HepG2 (cell line): Measurements from ENCODE around the gene CLMP. TPM values are rescaled to one million over a fixed set of nuclear protein-coding genes. Genes with fewer than 3 reads are reported as not detected.
A peak's percentile ranks its signal among the peaks of the same experiment; 100 is the strongest.

ENCODE experiments used
- ATAC-seq: fragments of 200-7000 bp; cut with Tn5 transposase; 3 replicates; pipeline ENCODE4 v1.9.1; 2020; ENCODE audit warnings: mild to moderate bottlenecking, moderate library complexity
- BruUV-seq: library from RNA; stranded (reverse); fragments of 400-500 nt; replicated peaks from 2 replicates; lab custom pipeline; 2021; lab: Mats Ljungman, UMichigan
- CTCF ChIA-PET: fragments of 300-600 bp; formaldehyde crosslinking; extraction: SDS; loops from one replicate; lab custom pipeline; 2021; ENCODE audit warnings: low total read pairs, inconsistent platforms, low intra/inter-chr PET ratio; lab: Yijun Ruan, JAX
- POLR2A ChIA-PET: fragments of 350-600 bp; sonication (Branson Sonifier 250); formaldehyde crosslinking; loops from one replicate; lab custom pipeline; 2020; ENCODE audit warnings: antibody characterized with exemption, inconsistent platforms; lab: Yijun Ruan, JAX
- DNase-seq: peaks from one replicate; pipeline ENCODE4 v3.0.0-alpha.2; 2015; ENCODE audit warnings: low spot score
- FAIRE-seq: peaks from 3 replicates; lab custom pipeline; 2011; peaks lifted over from hg19 to GRCh38; lab: Jason Lieb, UNC
- H2AFZ ChIP-seq: one replicate; pipeline ENCODE4 v1.6.1; 2011; ENCODE audit warnings: low read length, inconsistent platforms
- H3K27ac ChIP-seq: fragments of 300-600 bp; 3 replicates; pipeline ENCODE4 v1.8.0; 2011; ENCODE audit warnings: mixed run types, mild to moderate bottlenecking, mixed read lengths, low read length, inconsistent platforms; ENCODE audit not compliant: insufficient read depth; ENCODE audit errors: extremely low read length
- H3K27me3 ChIP-seq, 2 experiments: fragments of 200-600 bp in 1 of 2; 2 replicates in 1 of 2; 3 replicates in 1 of 2; pipeline versions ENCODE4 v1.6.0 to v1.8.0; 2011; ENCODE audit warnings: low read length in 2 of 2, mild to moderate bottlenecking in 2 of 2, moderate library complexity in 2 of 2, inconsistent platforms in 1 of 2; ENCODE audit not compliant: insufficient read depth in 2 of 2, control insufficient read depth in 1 of 2
- H3K36me3 ChIP-seq, 2 experiments: fragments of 200-600 bp in 1 of 2; replicated peaks in 1 of 2; 2 replicates in 1 of 2; 3 replicates in 1 of 2; pipeline versions ENCODE4 v1.5.1 to v1.8.0; 2011; ENCODE audit warnings: low read length in 2 of 2, inconsistent platforms in 1 of 2; ENCODE audit not compliant: insufficient read depth in 2 of 2, control insufficient read depth in 1 of 2
- H3K4me1 ChIP-seq: 2 replicates; pipeline ENCODE4 v1.5.1; 2012; ENCODE audit warnings: low read length, inconsistent platforms; ENCODE audit not compliant: insufficient read depth
- H3K4me2 ChIP-seq: 2 replicates; pipeline ENCODE4 v1.6.0; 2011; ENCODE audit warnings: low read depth, low read length, inconsistent platforms
- H3K4me3 ChIP-seq, 3 experiments: fragments of 200-600 bp in 1 of 3; sonication (generic), shearing (Covaris generic) in 1 of 3; replicated peaks in 1 of 3; 2 replicates each; pipeline ENCODE4 v1.5.1; 2011 to 2016; ENCODE audit warnings: low read length in 3 of 3, inconsistent platforms in 2 of 3, low read depth in 2 of 3, mild to moderate bottlenecking in 2 of 3, control low read depth in 1 of 3, mixed read lengths in 1 of 3; ENCODE audit not compliant: insufficient read depth in 1 of 3
- H3K79me2 ChIP-seq: one replicate; pipeline ENCODE4 v1.6.1; 2011; ENCODE audit warnings: low read length, inconsistent platforms; ENCODE audit not compliant: insufficient read depth
- H3K9ac ChIP-seq: 2 replicates; pipeline ENCODE4 v1.6.0; 2011; ENCODE audit warnings: mild to moderate bottlenecking, low read depth, low read length, inconsistent platforms; ENCODE audit not compliant: insufficient read depth
- H3K9me3 ChIP-seq: 2 replicates; pipeline ENCODE4 v1.5.1; 2012; ENCODE audit warnings: mild to moderate bottlenecking, low read length
- H4K20me1 ChIP-seq: 2 replicates; pipeline ENCODE4 v1.6.0; 2011; ENCODE audit warnings: inconsistent platforms, mild to moderate bottlenecking, low read length, moderate library complexity; ENCODE audit not compliant: insufficient read depth
- CBX2 ChIP-seq, 2 experiments: fragments of 200-600 bp in 1 of 2; sonication (generic); formaldehyde crosslinking in 1 of 2; IDR thresholded peaks; 2 replicates each; pipeline versions ENCODE4 v1.7.0 to v1.8.1; 2018 to 2022; ENCODE audit warnings: low read depth in 2 of 2, low read length in 1 of 2, mild to moderate bottlenecking in 1 of 2, missing genetic modification reagents in 1 of 2
- HES4 ChIP-seq: sonication (generic); formaldehyde crosslinking; IDR thresholded peaks from 2 replicates; pipeline ENCODE4 v1.9.0; 2021; ENCODE audit warnings: mild to moderate bottlenecking, missing genetic modification reagents, borderline replicate concordance
- HNRNPUL1 ChIP-seq: fragments of 200-400 bp; formaldehyde crosslinking; IDR thresholded peaks from 2 replicates; pipeline ENCODE4 v1.6.1; 2017; ENCODE audit warnings: low read depth, mild to moderate bottlenecking, low read length, moderate library complexity
- KLF15 ChIP-seq: sonication (generic); formaldehyde crosslinking; IDR thresholded peaks from 2 replicates; pipeline ENCODE4 v1.8.1; 2023; ENCODE audit warnings: borderline replicate concordance, mild to moderate bottlenecking, inconsistent platforms, missing genetic modification reagents, mixed read lengths
- KLF16 ChIP-seq, 2 experiments: sonication (generic) in 1 of 2; formaldehyde crosslinking in 1 of 2; IDR thresholded peaks; 2 replicates each; pipeline versions ENCODE4 v1.6.1 to v1.8.0; 2016 to 2023; ENCODE audit warnings: missing genetic modification reagents in 2 of 2, missing compliant biosample characterization in 1 of 2
- MLLT10 ChIP-seq: sonication (generic); formaldehyde crosslinking; IDR thresholded peaks from 2 replicates; pipeline ENCODE4 v1.4.0; 2020; ENCODE audit warnings: missing genetic modification reagents
- NFIB ChIP-seq: sonication (generic); formaldehyde crosslinking; IDR thresholded peaks from 2 replicates; pipeline ENCODE4 v1.9.0; 2021; ENCODE audit warnings: missing genetic modification reagents, mild to moderate bottlenecking, borderline replicate concordance
- NR2F1 ChIP-seq, 2 experiments: fragments of 450-650 bp in 1 of 2; formaldehyde crosslinking in 1 of 2; IDR thresholded peaks; 2 replicates each; pipeline versions ENCODE4 v1.5.0 to v1.6.1; 2016 to 2020; ENCODE audit warnings: mild to moderate bottlenecking in 1 of 2, missing compliant biosample characterization in 1 of 2, missing genetic modification reagents in 1 of 2, moderate library complexity in 1 of 2
- SMAD9 ChIP-seq: sonication (generic); formaldehyde crosslinking; IDR thresholded peaks from 2 replicates; pipeline ENCODE4 v1.5.1; 2020; ENCODE audit warnings: mild to moderate bottlenecking, missing genetic modification reagents
- SRSF4 ChIP-seq: fragments of 200-400 bp; formaldehyde crosslinking; IDR thresholded peaks from one replicate; pipeline ENCODE4 v1.6.1; 2018; ENCODE audit warnings: mild to moderate bottlenecking, low read depth, low read length, moderate library complexity; ENCODE audit not compliant: poor library complexity, severe bottlenecking
- ZNF10 ChIP-seq: sonication (generic); formaldehyde crosslinking; IDR thresholded peaks from 2 replicates; pipeline ENCODE4 v1.4.0; 2020; ENCODE audit warnings: mild to moderate bottlenecking, low read depth, missing genetic modification reagents, borderline replicate concordance
- ZNF563 ChIP-seq: sonication (generic); formaldehyde crosslinking; IDR thresholded peaks from 2 replicates; pipeline ENCODE4 v1.8.0; 2022; ENCODE audit warnings: mild to moderate bottlenecking, moderate library complexity, missing genetic modification reagents
- ZNF629 ChIP-seq: sonication (generic); formaldehyde crosslinking; conservative IDR thresholded peaks from 2 replicates; pipeline ENCODE4 v1.5.0; 2020; ENCODE audit warnings: missing genetic modification reagents
- ZNF816 ChIP-seq: sonication (generic); formaldehyde crosslinking; IDR thresholded peaks from 2 replicates; pipeline ENCODE4 v1.8.0; 2022; ENCODE audit warnings: missing genetic modification reagents, mild to moderate bottlenecking, borderline replicate concordance
- ZSCAN31 ChIP-seq: sonication (generic); formaldehyde crosslinking; IDR thresholded peaks from 2 replicates; pipeline ENCODE4 v1.5.0; 2020; ENCODE audit warnings: low read depth, mild to moderate bottlenecking, missing genetic modification reagents
- WGBS: methylation state at CpG from one replicate; pipeline ENCODE4 v1.1.6; 2017; ENCODE audit warnings: low lambda C conversion rate; 5-methylcytosine and 5-hydroxymethylcytosine counted together
- in situ Hi-C: cut with HindIII; loops from 2 replicates; pipeline ENCODE4 v1.10.0; 2017; ENCODE audit warnings: low pct_unique_long_range_greater_than_20kb; ENCODE audit not compliant: extremely low pct_ligation_motif_present
- intact Hi-C: fragments of 100-400 bp; cut with micrococcal nuclease; formaldehyde crosslinking; loops from one replicate; pipeline ENCODE4 v1.10.0; 2022; ENCODE audit not compliant: unreplicated experiment
- polyA plus RNA-seq, 8 experiments: library from polyadenylated mRNA; depleted of rRNA in 3 of 8; stranded (reverse) in 7 of 8; unstranded in 1 of 8; fragments of >200 nt; fragmentation: Illumina TruSeq in 4 of 8; extraction: Trizol in 4 of 8; gene quantifications; 2 replicates each; pipeline versions ENCODE4 v1.2.1 to v1.2.3, GENCODE V29; 2011 to 2016; ENCODE audit warnings: low read depth in 4 of 8, missing spikeins in 1 of 8, mixed read lengths in 1 of 8; ENCODE audit not compliant: insufficient read depth in 1 of 8
- total RNA-seq, 5 experiments: library from RNA; depleted of rRNA; stranded (reverse); fragments of >200 nt; fragmentation: Illumina TruSeq; extraction: Trizol; gene quantifications; 2 replicates each; pipeline ENCODE4 v1.2.3, GENCODE V29; 2016; ENCODE audit warnings: low read depth in 1 of 5
- TF ChIP-seq, protein P1 (sequence below): sonication (generic); formaldehyde crosslinking; IDR thresholded peaks from 2 replicates; pipeline ENCODE4 v1.4.0; 2020; ENCODE audit warnings: missing genetic modification reagents
- TF ChIP-seq, protein P2 (sequence below): sonication (generic); formaldehyde crosslinking; IDR thresholded peaks from 2 replicates; pipeline ENCODE4 v1.5.1; 2020; ENCODE audit warnings: missing genetic modification reagents, mild to moderate bottlenecking, borderline replicate concordance

Gene CLMP
- total and polyA plus RNA-seq, 2 of the 13 experiments (the other 11 are each of a cell fraction or from before 2014, with no cell fraction given) = not detected

DNA sequence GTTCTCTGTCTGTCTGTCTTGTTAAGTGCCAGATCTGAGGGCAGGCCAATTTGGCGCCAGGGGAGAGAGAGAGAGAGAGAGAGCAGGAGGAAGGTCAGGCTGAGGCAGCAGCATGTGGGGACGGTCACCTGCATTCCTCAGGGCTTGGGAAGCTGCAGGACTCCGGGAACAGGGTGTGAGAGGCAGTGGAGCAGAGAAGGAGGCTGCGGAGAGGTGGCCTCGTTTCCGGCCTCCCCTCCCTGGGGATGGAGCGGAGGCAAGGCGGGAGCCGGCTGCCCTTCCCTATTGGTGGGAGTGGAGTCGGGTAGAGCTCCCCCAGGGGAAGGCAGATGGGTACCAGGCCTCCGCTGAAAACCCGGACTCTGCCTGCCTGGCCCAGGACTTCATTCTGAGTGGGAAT, 9.7 kb downstream of the CLMP start:
- in situ Hi-C loops = no loop called here
- no peak overlapping the region for H3K4me2 ChIP-seq

DNA sequence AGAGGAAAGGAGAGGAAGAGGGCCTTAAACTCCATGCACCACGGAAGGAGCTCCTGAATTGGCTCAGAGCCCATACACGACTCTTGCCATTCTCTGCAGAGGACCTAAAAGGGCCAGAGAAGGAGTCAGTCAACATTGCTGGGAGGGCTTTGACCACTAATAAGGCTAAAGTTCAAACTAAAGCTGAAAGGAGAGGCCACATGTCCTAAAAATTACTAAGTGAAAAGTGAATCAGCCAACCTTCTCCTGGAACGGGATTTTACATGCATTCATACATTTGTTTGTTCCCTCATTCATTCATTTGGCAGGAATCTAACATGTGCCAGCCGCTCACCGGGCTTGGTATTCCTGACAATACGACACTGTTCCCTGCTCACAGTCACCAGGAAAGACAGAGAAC, 10.5 kb downstream of the CLMP start:
- Histone ChIP-seq H3K4me2 (no peak overlapping the region), H3K4me1 (peaks cover 8% of the 10 kb centered on the region; the same call in 1 of the 2 replicates), H2AFZ (no peak overlapping the region), H4K20me1 (no peaks in the 10 kb centered on the region), H3K9ac (no peak overlapping the region), H3K4me3 (no peak overlapping the region), H3K36me3 (no peaks in the 10 kb centered on the region), H3K9me3 (no peaks in the 10 kb centered on the region), H3K27ac (no peak overlapping the region), H3K27me3 (peaks cover 2 to 34% of the 10 kb centered on the region in 2 experiments; a peak in 3 of 5 replicates), H3K79me2 (no peaks in the 10 kb centered on the region)
- ChIA-PET CTCF (no interaction called here), POLR2A (no interaction called here)
- WGBS = 32% methylated on average over 6 of the region's 6 CpGs
- intact Hi-C loops = no loop called here
- in situ Hi-C loops = no loop called here
- FAIRE-seq (no peak), ATAC-seq (no peak; the same call in 1 of the 3 replicates), DNase-seq (no peak)
- no TSS peak for BruUV-seq
- no peak for TF ChIP-seq NFIB (CRISPR knock-in tag)
- TF ChIP-seq KLF16 (CRISPR knock-in tag; IDR thresholded peaks at IDR 0.05) = no peak
- TF ChIP-seq MLLT10 (CRISPR knock-in tag) = no peak
- TF ChIP-seq ZNF10 (CRISPR knock-in tag) = no peak
- TF ChIP-seq ZNF629 (CRISPR knock-in tag) = no peak
- no peak for TF ChIP-seq NR2F1 (CRISPR knock-in tag; IDR thresholded peaks at IDR 0.05)
- no peak for TF ChIP-seq ZNF816 (CRISPR knock-in tag)
- TF ChIP-seq ZNF563 (CRISPR knock-in tag) = no peak

More for the DNA sequence above, 9.7 kb downstream of the CLMP start:
- Histone ChIP-seq H3K9ac (no peak overlapping the region), H4K20me1 (no peaks in the 10 kb centered on the region), H3K27ac (no peak overlapping the region), H3K4me1 (peaks cover 8% of the 10 kb centered on the region; the same call in 1 of the 2 replicates), H3K79me2 (no peaks in the 10 kb centered on the region), H3K27me3 (peaks cover 2 to 38% of the 10 kb centered on the region in 2 experiments; a peak in 3 of 5 replicates), H3K9me3 (no peaks in the 10 kb centered on the region), H2AFZ (no peak overlapping the region), H3K36me3 (no peaks in the 10 kb centered on the region), H3K4me3 (no peak overlapping the region)
- DNase-seq = no peak
- ChIA-PET POLR2A (no interaction called here), CTCF (no interaction called here)
- BruUV-seq = no TSS peak
- 26% methylated on average over 6 of the region's 12 CpGs for WGBS
- no peak for FAIRE-seq
- ATAC-seq = peak; percentile 32; the same call in 2 of the 3 replicates
- TF ChIP-seq CBX2 (IDR thresholded peaks at IDR 0.05; ENCODE audit: low read depth, low read length) = no peak
- no peak for TF ChIP-seq CBX2 (CRISPR knock-in tag; IDR thresholded peaks at IDR 0.05; ENCODE audit: low read depth)
- TF ChIP-seq SRSF4 = no peak
- no peak for TF ChIP-seq HNRNPUL1
- no peak for TF ChIP-seq SMAD9 (CRISPR knock-in tag)
- TF ChIP-seq, protein P1, sequence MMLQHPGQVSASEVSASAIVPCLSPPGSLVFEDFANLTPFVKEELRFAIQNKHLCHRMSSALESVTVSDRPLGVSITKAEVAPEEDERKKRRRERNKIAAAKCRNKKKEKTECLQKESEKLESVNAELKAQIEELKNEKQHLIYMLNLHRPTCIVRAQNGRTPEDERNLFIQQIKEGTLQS (CRISPR knock-in tag) = no peak
- no peak for TF ChIP-seq ZSCAN31
- TF ChIP-seq KLF15 (CRISPR knock-in tag) = no peak
- TF ChIP-seq, protein P2, sequence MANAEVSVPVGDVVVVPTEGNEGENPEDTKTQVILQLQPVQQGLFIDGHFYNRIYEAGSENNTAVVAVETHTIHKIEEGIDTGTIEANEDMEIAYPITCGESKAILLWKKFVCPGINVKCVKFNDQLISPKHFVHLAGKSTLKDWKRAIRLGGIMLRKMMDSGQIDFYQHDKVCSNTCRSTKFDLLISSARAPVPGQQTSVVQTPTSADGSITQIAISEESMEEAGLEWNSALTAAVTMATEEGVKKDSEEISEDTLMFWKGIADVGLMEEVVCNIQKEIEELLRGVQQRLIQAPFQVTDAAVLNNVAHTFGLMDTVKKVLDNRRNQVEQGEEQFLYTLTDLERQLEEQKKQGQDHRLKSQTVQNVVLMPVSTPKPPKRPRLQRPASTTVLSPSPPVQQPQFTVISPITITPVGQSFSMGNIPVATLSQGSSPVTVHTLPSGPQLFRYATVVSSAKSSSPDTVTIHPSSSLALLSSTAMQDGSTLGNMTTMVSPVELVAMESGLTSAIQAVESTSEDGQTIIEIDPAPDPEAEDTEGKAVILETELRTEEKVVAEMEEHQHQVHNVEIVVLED = no peak
- TF ChIP-seq HES4 (CRISPR knock-in tag) = no peak
- intact Hi-C loops = no loop called here
